HG02938 (cell line): Measurements from ENCODE around the gene BCAR3.

ENCODE experiments used
- ATAC-seq: cut with Tn5 transposase; IDR thresholded peaks from one replicate; pipeline ENCODE4 v1.9.1; 2021; ENCODE audit warnings: mild to moderate bottlenecking, moderate library complexity; ENCODE audit not compliant: unreplicated experiment

BCAR3 gene

DNA sequence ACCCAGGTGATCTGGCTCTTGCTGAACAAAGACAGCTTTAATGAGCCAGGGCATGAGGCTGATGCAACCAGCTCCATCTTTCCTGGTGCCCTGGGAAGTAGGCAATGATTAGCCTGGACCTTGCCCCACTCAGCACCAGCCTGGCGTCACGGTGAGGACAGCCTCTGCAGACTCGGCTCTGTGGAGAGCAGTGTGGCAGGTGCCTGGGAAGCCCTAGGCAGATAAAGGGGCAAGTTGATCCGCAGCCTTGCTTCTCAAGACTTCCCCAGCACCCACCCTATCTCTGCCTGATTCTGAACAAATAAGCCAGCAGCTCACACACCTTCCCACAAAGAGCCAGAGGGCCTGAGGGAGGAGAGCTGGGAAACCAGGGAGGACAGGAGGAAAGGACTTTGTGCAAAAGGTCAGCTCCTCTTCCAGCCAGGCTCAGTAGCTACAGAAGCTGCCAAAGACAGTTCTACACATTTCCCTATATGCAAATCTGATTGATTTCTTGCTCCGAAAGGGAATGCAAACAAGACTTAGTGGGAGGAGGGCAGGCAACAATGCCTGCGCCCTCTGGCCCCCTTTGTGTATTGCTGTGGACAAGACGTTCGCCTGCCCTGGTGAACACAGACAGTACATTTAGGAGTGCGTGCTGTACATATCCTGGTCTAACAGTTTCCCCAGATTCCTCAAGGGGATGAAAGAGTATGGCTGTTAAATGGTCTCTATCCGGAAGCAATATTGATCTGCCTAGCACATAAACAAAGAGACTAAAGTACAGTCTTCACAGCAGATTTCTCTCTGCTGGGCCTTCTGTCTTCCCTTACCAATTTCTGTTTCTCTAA lies 63.8 kb downstream of the BCAR3 start:
- ATAC-seq: no peak

GRCh38 chr1:93616996-93617669 lies 64.5 kb downstream of the BCAR3 start:
- no peak for ATAC-seq

GRCh38 chr1:93616221-93616995 lies 65.2 kb downstream of the BCAR3 start:
- no peak for ATAC-seq

- ATAC-seq: peak; percentile 79
Measured at GRCh38 chr1:93615582-93616150, 66.0 kb downstream of the BCAR3 start.

- ATAC-seq: peak; percentile 37
Measured at GRCh38 chr1:93614986-93615581, 66.6 kb downstream of the BCAR3 start.

- ATAC-seq: no peak
Measured at GRCh38 chr1:93614541-93614940, 67.1 kb downstream of the BCAR3 start.

GRCh38 chr1:93613898-93614297 lies 67.7 kb downstream of the BCAR3 start:
- no peak for ATAC-seq

DNA sequence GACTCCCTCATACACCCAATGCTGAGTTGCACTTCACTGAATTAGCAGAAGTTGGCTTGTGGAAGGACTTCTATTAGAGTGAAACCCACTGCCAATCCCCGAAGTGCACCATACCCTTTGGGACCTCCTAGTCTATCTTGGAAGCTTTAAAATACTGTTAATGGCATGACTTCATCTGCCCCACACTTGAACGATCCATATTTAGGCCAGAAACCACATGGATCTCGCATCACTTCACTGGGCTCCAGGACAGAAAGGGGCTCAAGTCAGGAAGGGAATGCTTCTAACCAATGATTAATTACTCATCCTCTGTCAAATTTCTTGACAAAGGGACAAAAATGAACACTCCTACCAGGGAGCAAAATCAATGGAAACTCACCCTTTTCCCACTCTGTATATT lies 69.1 kb downstream of the BCAR3 start:
- ATAC-seq: no peak

DNA sequence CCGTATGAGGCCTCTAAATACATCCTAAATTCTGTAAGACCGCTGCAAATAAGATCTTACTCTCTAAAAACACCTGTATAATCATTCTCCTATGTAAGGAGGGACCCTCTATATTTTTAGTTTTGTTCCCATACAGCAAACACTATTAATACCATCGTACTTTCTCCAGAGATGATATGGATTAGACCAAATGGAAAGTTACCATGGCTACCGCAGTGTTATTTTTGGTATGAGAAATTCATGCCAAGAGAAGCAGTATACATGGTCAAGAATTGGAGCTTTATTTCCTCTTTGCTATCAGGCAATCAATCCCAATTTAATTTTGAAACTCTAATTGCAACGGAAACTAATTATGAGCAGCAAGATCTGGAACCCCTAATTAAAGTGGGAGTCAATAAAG lies 70.0 kb downstream of the BCAR3 start:
- ATAC-seq: no peak

DNA sequence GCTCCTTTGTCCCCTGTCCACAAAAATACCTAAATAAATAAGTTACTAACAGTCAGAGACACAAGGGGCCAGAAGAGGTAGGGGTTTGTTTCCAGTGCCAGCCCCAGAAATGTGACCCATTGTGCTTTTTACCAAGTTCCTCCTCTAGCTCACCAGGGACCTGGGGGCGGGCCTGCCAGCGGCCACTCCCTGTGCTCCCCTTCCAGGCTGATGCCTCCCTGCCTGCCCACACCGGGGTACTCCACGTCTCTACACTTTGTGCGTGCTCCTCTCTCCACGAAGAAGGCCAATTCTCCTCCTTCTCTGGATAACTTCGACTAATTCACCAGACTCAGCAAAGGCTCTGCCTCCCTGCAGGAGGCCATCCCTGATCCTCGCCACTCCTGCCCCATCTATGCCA lies 72.1 kb downstream of the BCAR3 start:
- no peak for ATAC-seq

DNA sequence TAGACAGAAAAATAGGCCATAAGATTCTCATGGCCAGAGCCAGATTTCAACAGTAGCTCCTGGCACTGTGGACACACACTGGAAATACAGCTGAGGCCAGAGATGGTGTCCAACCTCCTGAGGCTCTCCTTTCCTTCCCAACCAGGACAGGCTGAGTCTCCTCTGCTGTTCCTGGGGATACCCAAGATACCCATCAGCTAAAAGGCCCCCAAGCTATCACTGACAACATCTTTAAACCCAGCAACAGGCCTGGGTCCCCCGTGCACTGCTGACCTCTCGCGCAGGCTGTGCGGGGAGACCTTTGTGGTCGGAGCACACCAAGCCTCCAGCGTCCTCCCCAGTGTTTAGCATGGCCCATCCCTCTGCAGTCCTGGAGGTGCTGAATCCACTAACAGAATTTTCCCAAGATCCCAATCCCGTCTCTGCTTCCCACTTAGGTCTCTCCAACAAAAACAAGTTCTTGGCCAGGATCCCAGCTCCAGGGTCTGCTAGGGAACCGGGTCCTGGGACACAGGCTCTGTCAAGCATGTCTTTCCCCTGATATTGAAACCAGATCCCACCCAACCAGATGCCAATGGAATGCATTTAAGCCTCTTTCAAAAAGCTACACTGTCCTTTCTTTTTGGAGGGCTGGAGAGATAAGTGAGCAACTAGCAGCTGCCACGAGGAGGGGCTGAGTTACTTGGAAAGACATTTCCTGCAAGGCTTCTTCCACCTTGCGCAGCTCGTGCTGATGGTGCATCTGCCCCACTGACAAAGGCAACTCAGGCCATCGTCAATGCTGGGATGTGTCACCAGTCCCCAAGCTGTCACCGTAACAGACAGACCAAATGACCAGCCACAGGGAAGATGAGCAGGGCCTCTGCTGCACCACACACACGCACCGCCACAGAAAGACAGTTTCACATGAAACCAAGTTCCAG lies 73.2 kb downstream of the BCAR3 start:
- ATAC-seq: peak; percentile 21

DNA sequence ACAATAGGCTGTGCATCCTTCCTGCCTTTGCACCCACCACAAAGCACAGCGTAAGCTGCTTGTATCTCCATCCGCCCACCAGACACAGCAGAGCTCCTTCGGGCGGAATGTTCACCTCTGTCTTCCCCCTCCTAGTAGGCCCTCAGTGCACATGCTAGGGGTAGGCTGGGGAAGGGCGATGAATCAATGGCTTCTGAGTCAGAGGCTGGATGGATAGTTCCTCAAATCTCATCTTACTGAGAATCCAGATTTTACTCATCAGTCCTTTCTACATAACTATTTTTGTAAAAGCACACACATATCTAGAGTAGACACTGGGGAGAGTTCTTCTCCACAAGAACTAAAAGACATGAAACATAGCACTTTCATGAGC lies 73.8 kb downstream of the BCAR3 start:
- ATAC-seq: peak; percentile 93

- no peak for ATAC-seq
Measured at GRCh38 chr1:93605812-93606512, 75.7 kb downstream of the BCAR3 start.

DNA sequence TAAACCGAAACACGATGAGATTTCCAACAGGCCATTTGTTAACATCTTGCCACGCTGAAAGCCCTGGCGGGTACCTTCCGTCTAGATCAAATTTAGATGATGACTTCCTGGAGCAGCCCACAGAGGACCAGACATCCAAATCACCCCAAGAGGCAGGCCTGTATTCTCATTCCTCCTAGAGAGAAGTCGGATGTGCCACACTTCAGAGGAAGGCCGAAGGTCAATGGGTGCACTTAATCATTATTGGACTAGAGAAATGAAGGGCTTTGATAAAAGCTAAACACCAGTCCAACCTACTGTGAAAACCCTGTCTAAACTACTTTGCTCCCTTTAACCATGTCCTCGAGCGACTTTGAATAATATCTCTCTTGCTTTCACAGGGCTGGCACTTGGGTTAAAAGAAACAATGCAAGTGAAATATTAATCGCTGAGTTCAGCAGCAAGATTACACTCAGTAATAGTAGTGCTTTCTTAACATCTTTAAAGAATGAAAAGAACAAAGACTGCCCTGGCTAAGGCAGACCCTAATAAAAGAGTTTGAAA lies 76.5 kb downstream of the BCAR3 start:
- no peak for ATAC-seq

GRCh38 chr1:93604411-93604810 lies 77.2 kb downstream of the BCAR3 start:
- ATAC-seq: no peak

DNA sequence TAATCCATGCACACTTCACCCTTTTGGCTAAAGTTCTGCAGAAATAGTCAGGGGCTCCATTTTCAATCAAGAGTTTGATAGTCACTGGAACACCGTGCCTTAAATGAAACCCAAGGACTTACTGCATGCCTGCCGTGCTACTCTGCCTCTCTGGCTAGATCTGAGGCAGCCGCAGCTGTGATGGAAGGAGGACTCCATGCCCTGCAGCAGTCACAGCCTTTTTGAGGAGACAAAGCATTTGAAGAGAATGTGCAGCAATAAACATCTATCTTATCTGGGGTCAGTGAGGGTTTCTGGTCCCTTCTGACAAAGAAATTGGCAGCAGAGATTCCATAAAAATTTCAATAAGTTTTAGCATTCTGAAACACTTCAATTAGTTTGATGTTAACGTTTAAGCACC lies 78.0 kb downstream of the BCAR3 start:
- no peak for ATAC-seq

DNA sequence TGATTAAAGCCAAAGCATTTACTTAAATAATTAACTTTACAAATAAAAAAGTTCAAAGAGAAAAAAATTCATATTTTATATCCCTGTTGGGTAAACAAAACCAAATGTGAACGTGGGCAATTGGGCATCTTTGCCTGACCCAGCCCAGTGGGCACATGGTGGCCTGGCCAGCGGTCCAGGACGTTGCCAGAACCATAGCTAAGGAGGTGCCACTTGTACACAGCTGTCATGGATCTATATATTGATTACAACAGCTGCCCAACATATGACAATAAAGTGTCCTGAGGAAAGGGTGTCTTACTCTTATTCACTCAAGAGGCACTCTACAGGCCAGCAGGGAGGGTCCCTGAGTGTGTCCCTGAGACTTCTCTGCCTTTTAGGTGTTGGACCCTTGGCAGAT lies 78.5 kb downstream of the BCAR3 start:
- ATAC-seq: no peak

GRCh38 chr1:93602101-93602500 lies 79.5 kb downstream of the BCAR3 start:
- no peak for ATAC-seq

DNA sequence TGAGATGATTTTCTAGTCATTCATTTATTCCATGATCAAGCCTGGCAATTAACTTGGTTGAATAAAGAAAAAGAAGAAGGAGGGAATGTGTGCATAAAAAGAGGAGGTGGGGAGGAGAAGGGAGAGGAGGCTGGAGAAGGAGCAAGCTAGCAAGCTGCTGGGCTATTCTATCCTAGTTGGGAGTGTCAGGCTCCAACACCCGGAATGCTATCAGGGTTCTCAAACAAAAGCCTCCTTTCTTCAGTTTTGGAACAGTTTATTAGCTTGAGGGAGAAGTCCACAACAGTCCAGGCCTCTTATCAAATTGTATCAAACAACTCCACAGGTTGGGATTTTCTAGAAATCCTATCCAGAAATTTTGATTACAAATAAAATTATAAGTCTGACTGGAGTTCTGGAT lies 80.0 kb downstream of the BCAR3 start:
- ATAC-seq: no peak
